Measurements from ENCODE around the gene PRG3.

- TF ChIP-seq CTCF (IDR thresholded peaks at IDR 0.05) (no peak), EP300 (IDR thresholded peaks at IDR 0.05) (no peak), POLR2A (IDR thresholded peaks at IDR 0.05) (no peak), POLR2AphosphoS5 (IDR thresholded peaks at IDR 0.05) (no peak)
Measured at GRCh38 chr11:57376095-57377090, 4.6 kb downstream of the PRG3 start.

All from stomach (tissue), 4 donors.